GM18861 (cell line): Measurements from ENCODE around the gene SLC35E1.

Source experiments
- ATAC-seq: cut with Tn5 transposase; IDR thresholded peaks from one replicate; pipeline ENCODE4 v1.9.1; 2021; ENCODE audit not compliant: unreplicated experiment

SLC35E1 gene

DNA sequence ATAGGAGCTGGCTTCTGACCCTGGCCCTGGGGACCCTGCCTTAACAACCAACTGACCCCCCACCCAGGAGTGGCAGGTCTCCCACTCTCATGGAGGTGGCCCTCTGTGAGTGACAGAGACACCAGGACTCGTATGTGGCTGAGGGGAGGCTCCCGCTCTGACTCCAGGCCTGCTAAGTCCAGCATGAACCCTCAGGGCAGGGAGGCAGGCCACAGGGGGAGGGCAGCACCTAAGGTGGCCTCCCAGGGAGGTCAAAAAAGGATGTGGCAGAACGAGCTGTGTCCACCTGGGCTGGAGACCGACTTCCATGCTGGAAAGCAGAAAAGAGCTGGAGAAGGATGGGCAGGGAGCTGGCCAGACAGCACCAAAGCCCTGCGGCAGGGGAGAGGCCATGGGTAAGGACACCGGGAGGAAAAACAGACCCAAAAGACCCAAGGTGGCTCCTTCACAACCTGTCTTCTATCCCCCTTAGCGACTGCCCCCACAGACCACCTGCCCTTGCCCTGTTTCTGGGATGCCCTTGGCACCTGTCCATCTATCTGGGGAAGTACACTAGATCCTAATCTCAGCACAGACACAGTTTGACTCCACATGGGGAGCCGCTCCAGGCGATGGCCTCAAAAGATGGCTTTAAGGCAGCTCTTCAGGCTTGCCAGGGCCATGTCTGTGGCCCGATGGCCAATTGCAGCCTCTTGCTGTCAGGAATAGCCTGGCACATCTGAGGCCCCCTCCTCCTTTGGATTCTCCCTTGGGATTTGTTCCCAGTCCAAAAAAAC is 10.5 kb upstream of the SLC35E1 start:
- no peak for ATAC-seq

DNA sequence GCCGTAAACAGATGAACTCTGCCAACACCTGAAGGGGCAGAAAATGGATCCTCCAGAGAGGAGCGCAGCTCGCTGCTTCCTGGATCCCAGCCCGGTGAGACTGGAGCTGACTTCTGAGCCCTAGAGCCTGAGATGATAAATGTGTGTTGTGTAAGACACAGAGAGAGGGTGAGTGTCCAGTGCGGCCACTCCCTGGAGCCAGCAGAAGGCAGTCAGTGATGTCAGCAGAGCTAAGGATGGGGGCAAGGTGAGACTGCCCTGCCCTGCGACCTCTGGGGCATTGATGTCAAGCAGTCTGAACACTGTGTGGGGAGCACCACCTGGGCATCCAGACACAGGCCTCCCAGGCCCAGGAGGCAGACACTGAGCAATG is 9.7 kb upstream of the SLC35E1 start:
- no peak for ATAC-seq

DNA sequence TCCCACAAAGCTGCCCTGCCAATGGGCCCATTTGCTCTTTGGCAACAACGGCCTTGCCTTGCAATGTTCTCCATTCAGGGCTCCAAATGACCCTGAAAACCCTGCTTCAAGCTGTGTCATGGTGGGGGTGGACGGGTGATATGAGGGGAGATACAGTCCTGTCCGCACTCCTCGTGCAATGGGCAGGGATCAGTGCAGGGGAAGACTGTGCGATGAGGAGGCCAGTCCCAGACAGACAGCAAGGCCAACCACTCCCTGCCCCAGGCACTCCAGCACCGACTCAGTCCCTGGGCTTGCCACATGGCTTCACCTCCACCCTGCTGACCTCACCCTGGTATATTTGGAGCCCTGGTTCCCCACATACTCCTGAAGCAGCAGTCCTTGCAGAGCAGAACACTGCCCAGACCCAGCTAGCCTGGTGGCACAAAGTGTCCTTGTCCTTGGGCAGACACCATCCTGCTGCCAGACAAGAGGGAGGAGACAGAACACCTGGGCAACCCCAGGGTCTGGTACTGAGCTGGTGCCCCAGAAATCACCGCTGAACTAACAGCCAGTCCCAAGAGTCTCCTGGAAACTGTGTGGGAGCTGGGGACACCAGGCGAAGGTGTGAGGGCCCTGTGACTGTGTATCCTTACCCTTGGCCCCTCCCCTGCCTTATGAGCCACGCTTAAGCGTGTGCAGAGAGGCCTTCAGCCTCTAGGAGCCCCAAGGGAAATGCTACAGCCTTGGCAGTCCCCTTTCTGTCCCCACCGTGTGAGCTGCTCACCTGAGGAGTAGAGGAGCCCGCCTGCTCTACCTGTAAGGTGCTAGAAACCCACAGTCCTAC is 9.1 kb upstream of the SLC35E1 start:
- ATAC-seq = no peak

DNA sequence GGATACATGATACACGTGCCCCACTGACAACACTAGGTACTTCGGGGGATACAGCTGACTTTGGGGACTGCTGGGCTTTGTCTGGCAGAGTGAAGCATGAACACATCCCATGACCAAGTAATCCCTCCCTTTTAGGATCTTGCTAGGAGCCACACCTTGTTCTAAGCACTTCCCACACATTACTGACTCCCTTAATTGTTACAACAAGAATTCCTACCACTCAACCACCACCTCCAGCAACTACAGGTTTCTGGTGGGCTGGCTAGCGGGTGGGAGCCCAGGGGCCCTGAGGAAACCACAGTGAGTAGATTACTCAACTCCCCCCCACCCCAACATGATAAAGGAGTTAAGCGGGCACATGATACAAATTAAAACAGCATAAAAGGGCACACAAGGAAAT is 7.2 kb upstream of the SLC35E1 start:
- ATAC-seq = no peak

DNA sequence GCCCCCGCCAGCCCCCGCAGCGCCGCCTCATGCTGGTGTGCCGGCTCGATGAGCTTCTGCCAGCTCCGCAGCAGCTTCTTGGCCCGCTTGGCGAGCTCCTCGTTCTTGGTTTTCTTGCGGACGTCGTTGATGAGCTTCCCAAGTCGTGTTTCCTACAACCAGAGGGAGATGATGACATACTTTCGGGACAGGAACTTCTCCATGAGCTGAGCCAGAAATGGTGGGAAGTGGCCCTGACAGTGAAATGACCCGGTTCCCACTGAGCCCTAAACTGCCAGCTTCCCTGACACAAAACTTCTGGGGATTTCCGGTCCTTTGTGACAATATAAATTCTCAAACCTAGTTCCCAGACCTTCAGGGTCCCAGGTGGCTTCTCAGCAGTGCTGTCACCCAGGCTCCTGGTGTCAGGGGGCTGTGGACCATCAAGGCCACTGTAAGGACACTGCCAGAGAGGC is 5.3 kb upstream of the SLC35E1 start:
- ATAC-seq = no peak

DNA sequence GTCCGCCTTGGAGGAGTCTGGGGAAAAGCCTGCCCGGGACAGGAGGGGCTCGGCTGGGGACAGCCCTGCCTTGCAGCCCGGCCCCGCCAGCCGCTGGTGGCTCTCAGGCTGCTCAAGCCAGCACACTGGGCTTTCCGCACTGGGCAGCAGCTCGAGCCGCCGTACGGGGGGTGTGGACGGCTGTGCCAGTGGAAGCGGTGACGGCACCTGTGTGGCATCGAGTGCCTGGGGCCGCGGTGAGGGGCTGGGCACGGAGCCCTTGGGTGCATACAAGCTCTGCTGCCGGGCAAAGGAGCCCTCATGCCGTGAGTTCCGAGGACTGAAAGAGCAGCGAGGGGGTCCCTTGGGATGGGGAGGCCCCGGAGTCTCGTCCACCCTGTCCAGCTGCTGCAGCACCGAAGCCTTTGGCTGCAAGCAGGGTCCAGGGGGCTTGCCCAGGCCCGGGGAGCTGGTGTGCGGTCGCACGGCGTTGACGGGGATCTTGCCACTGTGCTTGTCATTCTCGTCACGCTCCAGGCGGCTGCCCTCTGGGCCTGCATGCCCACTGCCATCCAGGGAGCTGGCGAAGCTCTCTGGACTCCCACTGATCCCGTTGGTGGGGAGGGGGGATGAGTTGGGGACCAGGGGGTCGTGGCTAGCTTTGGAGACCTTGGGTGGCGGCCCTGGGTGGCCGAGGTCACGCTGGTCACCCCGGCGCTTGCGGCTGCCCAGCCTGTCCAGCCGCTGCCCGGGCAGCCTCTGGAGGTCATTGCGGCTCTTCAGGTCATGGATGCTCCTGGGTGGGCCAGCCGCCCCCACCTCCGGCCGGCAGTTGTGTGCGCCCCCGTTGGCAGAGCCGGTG is 4.7 kb upstream of the SLC35E1 start:
- no peak for ATAC-seq

DNA sequence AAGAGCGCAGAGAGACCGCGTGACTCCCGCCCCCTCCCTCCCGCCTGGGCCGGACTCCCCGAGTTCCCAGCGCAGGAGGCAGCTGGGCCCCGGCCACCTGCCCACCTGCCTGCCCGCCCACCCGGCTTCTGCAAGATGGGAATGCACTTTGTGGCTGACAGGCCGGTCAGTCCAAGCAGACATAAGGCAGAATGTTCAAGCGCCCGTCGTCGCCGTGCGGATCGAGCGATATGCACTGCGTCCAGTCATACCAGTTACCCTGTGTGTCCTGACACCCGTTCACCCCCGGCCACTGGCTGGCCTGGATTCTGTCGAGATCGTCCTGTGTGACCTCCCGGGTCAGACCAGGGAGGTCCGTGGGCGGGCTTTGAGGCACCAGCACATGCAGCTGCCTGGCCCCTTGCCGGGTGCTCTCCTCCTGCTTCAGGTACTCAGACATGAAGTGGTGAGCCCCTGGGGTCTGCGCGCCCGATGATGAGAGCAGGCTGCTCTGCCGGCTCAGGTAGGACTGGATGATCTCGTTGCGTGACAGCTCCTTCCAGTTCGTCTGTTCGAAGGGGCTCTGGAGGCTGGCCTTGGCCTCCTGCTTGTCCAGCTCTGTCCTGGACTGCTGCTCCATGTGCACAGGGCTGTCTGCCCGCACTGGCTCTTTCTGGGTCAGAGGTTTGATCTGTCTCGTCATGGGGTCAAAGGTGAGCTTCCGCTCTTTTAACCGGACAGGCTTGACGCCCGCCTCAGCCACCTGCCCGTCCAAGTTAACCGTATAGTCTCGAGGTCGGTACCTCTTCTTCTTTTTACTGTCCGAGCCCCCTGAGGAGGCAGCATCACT is 3.9 kb upstream of the SLC35E1 start:
- ATAC-seq = no peak

DNA sequence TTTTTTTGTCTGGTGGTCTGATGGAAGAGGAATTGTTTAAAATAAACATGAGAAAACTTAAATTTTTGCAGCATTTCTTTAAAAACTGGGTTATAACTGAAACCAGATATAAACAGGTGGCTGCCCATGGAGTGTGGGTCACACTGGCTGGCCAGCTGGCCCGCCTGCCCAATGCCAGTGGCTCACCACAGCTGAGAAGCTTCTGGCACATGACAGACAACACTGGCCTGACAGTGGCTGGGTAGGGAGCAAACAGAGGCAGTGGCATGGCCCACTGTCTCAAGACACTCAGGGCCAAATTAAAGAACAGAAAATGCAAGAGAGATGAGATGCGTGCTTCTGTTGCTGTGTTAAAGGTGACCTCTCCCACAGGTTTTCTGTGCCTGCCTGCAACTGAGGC is 3.1 kb upstream of the SLC35E1 start:
- no peak for ATAC-seq

DNA sequence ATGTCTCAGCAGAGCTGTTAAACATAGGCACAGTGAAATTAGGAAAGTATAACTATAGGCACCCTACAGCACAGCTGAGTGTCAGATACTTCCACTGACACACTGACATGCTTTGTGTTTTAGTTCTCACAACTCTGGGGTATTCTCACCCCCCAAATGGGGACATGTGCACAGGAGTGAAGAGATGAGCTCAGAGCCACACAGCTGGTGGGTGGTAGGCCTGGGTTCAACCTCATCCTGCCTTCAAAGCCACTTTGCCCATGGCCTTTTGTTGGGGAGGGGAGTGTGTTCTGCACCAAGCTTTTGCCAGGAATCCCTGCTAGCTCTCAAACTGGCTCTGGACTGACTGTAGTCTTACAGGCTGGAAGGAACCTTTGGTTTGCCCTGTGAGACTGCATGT is 1.7 kb upstream of the SLC35E1 start:
- no peak for ATAC-seq

DNA sequence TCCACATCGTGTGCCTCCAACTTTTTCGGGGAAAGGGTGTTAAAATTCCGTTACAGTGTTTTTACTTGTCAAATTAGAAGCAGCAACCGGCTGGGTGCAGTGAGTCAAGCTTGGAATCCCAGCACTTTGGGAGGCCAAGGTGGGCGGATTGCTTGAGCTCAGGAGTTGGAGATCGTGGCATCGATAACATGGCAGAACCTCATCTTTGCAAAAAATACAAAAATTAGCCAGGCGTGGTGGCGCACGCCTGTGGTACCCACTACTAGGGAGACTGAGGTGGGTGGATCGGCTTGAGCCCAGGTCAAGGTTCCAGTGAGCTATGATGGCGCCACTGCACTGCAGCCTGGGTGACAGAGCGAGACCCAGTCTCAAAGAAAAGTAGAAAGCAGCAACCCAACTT is 1.1 kb upstream of the SLC35E1 start:
- no peak for ATAC-seq

DNA sequence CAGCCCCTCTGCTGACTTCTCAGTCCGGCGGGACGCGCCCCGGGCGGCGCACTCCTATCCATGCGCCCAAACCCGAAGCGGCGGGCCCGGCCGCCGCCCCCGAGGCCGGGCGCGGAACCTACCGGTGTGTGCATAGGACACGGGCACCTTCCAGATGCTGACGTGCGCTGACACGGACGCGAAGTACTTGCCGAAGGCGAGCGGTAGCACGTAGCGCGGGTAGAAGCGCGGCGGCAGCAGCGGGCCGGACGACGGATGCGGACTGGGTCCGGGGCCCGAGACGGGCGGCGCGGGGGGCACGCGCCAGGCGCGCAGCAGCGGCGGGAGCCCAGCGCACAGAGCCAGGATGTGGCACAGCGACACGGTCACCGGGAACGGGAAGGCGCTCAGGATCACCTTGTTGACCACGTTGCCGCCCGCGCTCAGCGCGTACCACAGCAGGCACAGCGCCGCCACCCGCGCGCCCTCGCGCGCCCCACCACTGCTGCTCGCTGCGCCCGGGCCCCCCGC is 338 bp downstream of the SLC35E1 start:
- peak; percentile 26 for ATAC-seq

DNA sequence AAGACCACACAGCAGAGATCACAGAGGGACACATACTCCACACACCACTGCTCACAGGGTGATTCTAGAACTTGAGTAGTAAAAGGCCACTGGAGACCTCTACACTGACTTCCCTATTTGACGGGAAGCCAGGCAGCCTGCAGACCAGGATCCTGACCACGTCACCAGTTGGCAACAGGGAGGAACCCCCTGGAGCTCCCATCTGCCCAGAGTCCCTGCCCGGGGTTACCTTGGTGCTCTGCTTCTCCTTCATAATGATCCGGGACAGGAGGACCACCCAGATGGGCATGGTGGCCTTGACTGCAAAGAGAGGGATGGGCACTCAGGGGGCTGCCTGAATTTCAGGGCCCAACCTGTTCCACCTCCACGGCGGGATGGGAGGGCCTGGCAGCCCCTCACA is 932 bp downstream of the SLC35E1 start:
- ATAC-seq = no peak

DNA sequence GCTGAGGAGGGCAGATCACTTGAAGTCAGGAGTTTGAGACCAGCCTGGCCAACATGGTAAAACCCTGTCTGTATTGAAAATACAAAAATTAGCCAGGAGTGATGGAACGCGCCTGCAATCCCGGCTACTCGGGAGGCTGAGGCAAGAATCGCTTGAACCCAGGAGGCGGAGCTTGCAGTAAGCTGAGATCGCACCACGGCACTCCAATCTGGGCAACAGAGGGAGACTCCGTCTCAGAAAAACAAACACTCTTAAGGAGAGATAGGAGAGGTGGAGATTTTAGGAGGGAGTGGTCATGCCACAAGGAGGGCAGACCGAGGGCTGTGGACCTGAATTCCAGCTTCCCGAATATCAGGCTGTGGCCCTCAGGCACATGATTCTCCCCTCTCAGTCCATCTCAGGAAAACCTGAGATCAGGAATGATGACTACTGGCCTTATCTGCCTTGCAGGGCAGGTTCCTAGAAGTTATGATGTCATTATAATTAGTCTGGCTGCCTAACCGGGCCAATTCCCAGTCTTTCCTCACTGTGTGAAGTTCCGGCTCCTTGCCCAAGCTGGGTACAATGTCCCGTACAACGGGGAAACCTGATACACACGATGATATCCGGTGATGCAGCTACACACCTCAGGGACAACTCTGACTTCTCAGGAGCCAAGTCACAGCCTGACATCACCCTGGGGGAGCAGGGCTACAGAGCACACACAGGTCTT is 2.5 kb downstream of the SLC35E1 start:
- no peak for ATAC-seq

DNA sequence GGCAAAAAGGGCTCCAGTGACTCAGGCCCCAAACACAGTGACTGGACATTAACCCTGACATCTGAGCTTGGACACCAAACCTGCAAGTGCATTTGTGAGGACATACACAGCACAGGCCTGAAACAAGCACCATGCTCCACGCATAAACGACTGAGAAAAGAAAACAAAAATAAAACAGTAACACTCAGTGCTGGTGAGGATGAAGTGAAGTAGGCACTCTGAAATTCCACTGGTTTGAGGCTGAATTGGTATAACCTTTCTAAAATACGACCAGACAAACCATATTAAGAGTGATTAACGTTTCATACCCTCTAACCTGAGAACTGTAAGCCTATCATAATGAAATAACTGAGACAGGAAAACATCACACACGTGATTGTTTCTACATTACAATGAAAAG is 5.5 kb downstream of the SLC35E1 start:
- no peak for ATAC-seq

DNA sequence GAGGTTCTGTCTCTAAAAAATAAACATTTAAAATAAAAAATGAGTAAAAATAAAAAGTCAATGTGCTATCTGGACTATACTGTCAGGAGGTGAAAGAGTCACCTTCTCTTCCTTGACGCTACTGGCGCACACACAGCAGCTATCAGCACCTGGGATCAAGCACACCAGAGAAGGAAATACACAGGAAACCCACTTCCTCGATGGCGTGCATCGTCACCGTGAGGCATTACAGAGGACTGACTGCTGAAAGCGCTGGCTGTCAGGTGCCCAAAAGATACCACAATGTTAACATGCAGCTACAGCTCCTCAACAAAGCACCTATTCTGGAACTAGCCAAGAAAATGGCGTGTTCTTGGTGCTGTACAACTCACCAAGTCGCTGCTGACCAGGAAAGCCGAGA is 6.1 kb downstream of the SLC35E1 start:
- no peak for ATAC-seq

DNA sequence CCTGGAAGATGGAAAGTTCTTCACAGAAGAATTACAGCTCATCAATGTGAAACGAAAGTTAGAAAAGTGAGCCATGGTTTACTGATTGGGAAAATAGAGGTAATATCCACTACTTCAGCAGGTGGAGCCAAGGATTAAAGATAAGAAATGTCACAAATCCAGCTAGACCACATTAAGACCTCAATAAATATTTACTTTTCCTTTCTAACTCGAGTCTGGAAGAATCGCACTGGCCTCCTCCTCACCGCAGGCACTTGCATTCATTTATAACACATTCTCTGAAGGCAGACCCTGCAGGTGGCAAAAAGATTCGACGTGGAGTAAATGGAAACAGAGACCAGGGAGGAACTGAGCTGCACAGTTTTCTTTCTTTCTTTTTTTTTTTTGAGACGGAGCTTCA is 7.4 kb downstream of the SLC35E1 start:
- no peak for ATAC-seq

DNA sequence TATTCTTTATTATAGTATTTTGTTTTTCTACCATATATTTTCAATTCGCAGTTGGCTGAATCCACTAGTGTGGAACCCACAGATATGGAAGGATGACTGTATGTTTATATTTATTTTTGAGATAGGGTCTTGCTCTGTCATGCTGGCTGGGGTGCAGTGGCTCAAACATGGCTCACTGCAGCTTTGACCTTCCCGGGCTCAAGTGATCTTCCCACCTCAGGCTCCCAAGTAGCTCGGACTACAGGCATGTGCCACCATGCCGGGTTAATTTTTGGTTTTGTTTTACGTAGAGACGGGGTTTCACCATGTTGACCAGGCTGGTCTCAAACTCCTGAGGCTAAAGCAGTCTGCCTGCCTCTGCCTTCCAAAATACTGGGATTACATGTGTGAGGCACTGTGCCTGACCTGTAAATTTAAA is 9.6 kb downstream of the SLC35E1 start:
- ATAC-seq = no peak

DNA sequence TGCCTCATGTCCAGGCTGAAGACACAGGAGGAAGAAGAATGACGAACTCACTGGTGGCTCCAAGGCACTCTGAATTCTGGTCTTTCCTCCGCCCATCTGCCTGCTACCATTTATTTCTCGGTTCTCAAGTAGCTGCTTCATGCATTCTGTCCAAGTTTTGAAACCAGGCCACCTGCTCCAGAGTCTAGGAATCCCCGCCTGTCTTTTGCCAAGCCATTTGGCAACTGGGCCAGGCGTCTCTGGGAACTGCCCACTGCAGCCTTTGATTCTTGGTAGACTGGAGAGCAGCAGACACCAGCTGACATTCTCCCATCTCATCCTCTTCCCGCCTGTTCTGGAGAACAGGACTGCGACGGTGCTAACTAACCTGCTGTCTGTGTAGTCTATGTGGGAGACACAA is 10.8 kb downstream of the SLC35E1 start:
- ATAC-seq = no peak

DNA sequence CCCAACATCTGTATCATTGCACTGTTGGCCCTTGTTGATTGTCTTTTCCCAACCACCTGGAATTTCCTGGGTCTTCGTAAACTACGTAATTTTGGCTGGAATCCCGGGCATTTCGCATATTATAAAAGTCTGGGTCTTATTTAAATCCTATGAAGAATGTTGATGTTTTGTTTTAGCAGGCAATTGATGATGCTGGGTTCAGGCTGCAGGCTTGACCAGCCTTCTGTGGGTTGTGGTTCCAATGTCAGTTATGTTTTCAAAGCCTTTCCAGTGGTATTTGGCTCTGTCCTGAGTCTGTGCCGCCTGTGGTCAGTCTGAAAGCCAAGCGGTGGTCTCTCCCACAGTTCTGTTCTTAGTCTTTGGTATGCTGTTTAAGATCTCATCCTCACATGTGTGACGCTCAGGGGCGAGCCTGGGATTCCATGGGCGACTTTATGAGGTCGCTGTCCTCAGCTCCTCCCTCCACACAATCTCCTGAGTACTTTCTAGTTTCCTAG is 12.4 kb downstream of the SLC35E1 start:
- no peak for ATAC-seq

DNA sequence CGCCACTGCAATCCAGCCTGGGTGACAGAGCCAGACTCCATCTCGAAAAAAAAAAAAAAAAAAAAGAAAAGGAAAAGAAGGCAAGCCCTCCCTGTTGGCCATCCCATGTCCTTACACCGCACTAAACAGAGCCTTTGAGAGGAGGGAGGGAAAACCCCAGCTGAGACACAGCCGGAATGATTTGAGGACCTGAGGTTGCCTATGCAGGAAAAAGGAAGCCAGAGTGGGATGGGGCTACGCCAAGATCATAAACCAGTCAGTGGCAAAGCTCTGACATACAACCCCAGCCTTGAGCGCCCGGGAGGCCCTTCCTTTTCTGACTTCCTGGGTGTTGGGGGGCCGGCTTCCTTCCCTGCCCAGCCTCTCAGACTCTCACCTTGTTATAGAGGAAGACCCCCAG is 17.4 kb downstream of the SLC35E1 start:
- no peak for ATAC-seq
